HG03108 (cell line): ENCODE data around the gene PTPRC.

Source experiments
- ATAC-seq: cut with Tn5 transposase; IDR thresholded peaks from one replicate; pipeline ENCODE4 v1.9.1; 2021; ENCODE audit warnings: moderate library complexity; ENCODE audit not compliant: unreplicated experiment

Gene PTPRC

DNA sequence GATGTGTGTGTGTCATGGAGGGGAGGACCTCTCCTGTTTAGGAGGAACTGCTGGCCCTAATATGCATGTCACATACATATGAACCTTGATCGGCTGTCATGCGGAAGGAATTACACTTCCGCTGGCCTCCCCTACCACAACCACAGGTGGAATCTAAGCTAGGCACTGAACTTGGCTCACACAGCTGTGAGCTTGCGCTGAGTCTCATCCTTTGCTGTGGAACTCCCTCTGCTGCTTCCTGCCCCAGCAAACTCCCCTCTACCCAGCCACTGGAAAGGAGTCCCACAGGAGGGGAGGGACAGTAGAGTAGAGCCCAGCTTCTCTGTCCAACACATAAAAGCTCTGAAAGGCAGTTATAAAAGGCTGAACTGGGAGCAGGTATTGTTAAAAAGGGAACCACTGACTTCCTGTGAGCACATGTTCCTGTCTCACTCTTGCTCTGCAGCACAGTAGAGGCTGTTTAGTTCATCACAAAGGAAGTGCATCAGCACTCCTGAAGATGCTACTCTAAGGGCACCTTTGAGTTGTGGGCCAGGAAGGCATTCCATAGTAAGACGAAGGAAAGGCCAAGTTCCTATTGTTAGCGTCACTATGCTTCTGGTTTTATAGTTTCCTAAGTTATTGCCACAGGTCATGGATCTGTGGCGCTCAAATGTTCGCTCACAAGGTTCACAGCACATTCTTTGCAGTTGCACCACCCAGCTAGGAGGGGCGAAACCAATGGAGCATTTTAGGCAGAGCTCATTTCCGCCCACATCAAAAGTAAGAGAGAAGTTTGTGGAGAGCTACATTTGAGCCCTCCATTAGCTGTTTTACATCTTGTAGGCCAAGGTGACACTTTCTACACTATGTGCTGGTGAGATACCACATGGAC is 17.7 kb upstream of the PTPRC start:
- peak; percentile 62 for ATAC-seq

GRCh38 chr1:198622001-198622400 is 16.8 kb upstream of the PTPRC start:
- no peak for ATAC-seq

- no peak for ATAC-seq
These were observed 14.8 kb upstream of the PTPRC start for GRCh38 chr1:198623752-198624647.

- ATAC-seq = no peak
These were observed 14.2 kb upstream of the PTPRC start for GRCh38 chr1:198624648-198624980.

DNA sequence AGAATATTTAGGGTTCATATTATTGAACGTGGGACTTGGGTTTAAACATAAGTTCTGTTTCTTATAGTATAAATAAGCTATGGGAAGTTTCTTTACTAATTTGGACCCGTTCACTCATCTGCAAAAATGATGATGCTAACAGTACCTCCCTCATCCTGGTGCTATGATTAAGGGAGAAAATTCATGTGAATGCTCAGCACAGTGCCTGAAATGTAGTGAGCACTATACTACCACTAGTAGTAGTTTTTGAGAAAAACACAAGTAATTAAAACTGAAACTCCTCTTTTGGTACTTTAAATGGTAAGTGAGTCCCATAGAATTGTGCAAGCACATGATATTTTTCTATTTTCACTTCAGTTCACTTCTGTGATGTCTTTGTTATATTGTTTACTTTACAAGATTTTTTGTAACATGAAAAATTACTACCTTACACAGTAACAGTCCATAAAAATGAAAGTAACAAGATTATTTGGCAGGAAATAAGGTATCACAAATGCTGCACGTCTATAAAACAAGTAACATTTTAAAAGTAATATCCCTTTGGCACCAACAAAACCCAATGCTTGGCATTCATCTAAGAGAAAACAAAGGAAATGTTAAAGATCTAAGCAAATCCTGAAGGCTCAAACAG is 11.3 kb upstream of the PTPRC start:
- no peak for ATAC-seq

- ATAC-seq = no peak
These were observed 10.8 kb upstream of the PTPRC start for GRCh38 chr1:198628067-198628455.

- ATAC-seq = no peak
These were observed 9.2 kb upstream of the PTPRC start for GRCh38 chr1:198629610-198630009.

DNA sequence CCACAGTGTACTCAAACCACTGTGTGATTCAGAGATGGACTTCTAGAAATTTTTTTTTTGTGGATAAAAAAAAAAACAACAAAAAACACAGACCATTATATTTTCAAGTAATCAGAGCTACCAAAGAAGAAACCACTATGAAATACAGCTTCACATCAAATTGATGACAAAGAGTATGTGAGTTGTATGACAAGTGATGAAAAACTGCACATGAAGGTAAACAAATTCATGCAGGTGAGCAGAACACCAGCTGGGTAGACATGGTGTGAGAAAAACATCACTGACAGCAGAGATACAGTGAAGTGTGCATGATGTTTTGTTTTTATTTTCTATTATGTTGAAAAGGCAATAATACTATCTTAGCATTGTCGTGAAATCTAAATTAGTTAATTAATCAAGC is 8.0 kb upstream of the PTPRC start:
- no peak for ATAC-seq

DNA sequence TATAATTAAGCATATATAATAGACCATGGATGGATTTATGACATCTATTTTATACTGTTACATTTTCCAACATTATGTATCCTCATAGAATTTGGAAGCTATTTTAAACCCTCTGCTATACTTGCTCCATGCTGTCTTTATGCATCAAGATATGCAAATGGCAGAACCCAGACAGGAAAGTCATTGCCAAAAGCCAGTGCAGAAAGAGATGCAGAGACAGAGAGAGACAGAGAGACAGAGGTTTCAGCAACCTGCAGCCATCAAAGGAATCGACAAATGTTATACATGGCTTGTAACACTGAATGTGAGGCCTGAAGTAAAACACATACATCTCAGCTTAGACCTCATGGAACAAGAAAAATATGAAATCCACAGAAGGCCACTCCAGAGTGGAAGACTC is 7.5 kb upstream of the PTPRC start:
- no peak for ATAC-seq

DNA sequence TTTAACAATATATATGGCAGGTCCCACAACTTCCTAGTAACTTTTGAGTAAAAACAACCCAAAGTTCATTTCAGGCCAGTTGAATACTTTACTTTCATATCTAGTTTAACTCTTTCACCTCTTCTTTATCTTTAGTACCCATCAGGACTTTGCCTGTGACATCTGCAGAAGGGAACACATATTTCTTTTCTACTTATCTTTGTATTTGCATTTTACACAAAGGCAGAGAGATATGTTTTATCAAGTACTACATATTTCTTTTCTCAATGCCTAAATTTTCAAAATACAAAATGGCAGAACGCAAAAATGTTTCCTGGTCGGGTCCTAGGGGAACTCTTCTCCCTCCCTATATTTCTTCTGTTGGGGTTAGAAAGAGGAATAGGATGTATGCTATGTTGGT is 6.8 kb upstream of the PTPRC start:
- no peak for ATAC-seq

GRCh38 chr1:198633675-198634121 is 5.1 kb upstream of the PTPRC start:
- no peak for ATAC-seq

DNA sequence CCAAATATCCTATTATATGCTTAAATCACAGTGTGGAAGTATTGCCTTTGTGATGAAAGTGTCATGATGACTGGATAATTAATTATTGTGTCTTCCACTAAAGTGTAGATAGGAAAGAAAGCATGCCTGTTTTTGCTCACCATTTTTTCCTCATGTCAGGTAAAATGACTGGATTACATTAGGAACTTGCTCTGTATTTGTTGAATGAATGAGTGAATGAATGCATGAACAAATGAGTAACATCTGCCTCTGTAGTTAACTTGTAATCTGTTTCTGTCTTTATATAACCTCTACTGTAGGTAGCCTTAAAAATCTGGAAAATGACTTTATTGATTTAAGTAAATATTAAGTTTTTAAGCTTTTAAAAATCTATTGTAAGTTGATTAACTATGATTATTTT is 2.9 kb upstream of the PTPRC start:
- no peak for ATAC-seq

- ATAC-seq = no peak
These were observed 2.4 kb upstream of the PTPRC start for GRCh38 chr1:198636391-198636790.

DNA sequence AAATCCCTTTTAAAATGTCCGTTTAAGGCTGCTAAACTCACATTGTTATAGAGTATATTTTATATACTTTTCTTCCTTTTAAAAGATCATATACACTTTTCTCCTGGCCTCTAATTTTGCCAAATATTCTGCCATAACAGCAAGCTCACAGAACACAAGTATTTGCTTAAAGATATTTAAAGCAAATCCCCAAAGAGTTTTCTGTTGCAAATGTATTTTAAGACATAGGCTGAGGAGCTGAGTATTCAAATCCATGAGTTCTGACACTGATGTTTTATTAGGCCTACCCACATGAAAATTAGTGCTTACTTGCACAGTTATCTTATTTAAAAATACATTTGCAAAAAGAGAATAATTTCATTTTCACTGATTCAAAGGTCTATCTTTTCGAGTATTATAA is 1.7 kb upstream of the PTPRC start:
- no peak for ATAC-seq

GRCh38 chr1:198637916-198638437 is 863 bp upstream of the PTPRC start:
- no peak for ATAC-seq

- no peak for ATAC-seq
These were observed 399 bp upstream of the PTPRC start for GRCh38 chr1:198638441-198638840.

DNA sequence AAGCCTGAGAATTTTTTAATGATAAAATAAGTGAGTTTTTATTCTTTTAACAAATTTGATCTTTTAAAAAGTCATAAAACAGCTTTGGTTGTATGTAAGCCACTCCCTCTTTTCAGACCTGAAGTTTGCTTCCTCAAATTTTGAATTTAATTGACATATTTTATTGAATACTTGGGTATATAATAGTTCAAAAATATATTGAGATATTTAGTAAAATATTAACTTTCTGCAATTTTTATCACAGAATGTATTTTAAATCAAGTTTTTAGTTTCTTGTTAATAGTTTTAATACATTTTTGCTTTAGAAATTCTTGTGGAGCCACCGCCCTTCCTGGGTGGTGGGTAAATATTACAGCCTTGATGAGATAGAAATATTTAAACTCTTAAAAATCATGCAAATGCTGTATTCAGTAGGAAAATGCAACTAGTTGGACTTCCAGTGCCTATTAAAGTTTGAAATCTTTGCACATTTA is 867 bp downstream of the PTPRC start:
- ATAC-seq = no peak

DNA sequence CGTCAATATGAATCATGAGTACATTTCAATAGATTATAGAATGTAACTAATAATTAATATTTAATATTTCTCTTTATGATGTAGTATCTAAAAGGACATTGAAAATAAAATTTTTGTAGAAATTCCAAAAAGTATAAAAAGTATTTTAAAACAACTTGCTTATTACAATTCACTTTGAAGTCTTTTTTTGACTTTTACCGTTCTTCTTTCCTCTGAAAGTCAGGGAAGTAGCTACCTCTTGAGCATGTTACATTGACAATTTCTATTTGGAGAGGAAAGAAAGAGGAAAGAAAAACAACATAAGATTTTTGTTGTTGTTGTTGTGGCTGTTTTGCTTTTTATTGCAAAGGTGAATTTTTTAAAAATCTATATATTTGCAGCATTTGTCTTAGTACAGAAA is 1.3 kb downstream of the PTPRC start:
- ATAC-seq = no peak

- ATAC-seq = peak; percentile 46
These were observed 2.7 kb downstream of the PTPRC start for GRCh38 chr1:198641501-198641900.

- ATAC-seq = no peak
These were observed 3.3 kb downstream of the PTPRC start for GRCh38 chr1:198641966-198642668.

DNA sequence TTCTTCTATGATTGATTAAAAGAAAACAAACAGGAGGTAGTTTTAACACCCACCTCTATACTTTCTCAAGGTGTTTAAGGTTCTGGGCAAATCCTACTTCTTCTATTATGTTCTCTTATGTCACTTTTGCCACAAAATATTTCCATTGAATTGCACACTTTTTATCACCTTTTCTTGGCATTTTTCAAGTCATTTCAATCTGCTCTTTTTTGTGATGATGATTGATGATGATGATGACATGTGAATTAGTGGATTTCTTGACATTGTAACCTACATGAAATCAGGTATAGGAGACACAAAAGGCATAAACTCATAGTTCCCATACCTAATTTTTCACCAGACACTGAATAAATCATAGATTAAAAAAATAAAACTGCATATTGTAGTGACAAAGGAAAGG is 4.1 kb downstream of the PTPRC start:
- ATAC-seq = no peak
